A549 (cell line): Measurements from ENCODE around the gene ANKRD10. TPM values are rescaled to one million over a fixed set of nuclear protein-coding genes. Genes with fewer than 3 reads are reported as not detected.

Source experiments
- ATAC-seq, 2 experiments: fragments of 200-7000 bp in 1 of 2; fragments of >200 bp in 1 of 2; cut with Nextera tagmentation in 1 of 2; cut with Tn5 transposase in 1 of 2; 3 replicates each; pipeline versions ENCODE4 v1.8.0 to v1.9.1; 2018 to 2020; ENCODE audit warnings: mild to moderate bottlenecking in 1 of 2, moderate library complexity in 1 of 2
- CTCF ChIA-PET: fragments of 300-600 bp; sonication (Branson Sonifier 250); formaldehyde crosslinking; extraction: SDS; loops from one replicate; lab custom pipeline; 2021; ENCODE audit warnings: antibody characterized with exemption, inconsistent platforms; lab: Yijun Ruan, JAX
- POLR2A ChIA-PET: fragments of 350-600 bp; formaldehyde crosslinking; extraction: SDS; loops from one replicate; lab custom pipeline; 2021; ENCODE audit warnings: antibody characterized with exemption, inconsistent platforms; lab: Yijun Ruan, JAX
- DNase-seq, 2 experiments: peaks; one replicate each; pipeline versions ENCODE4 v3.0.0 to v3.0.0-alpha.2; 2011 to 2016; ENCODE audit warnings: low read depth in 1 of 2, low spot score in 1 of 2
- FAIRE-seq: peaks from 2 replicates; lab custom pipeline; 2011; peaks lifted over from hg19 to GRCh38; lab: Jason Lieb, UNC
- H3K27ac ChIP-seq, 2 experiments: fragments of >200 bp; sonication (Bioruptor Twin); formaldehyde crosslinking; 3 replicates each; pipeline ENCODE4 v1.5.1; 2016 to 2017
- H3K4me1 ChIP-seq: fragments of >200 bp; sonication (Bioruptor Twin); formaldehyde crosslinking; 3 replicates; pipeline ENCODE4 v1.6.1; 2016
- H3K4me2 ChIP-seq: fragments of >200 bp; sonication (Bioruptor Twin); formaldehyde crosslinking; 3 replicates; pipeline ENCODE4 v1.6.1; 2016
- H3K4me3 ChIP-seq: fragments of >200 bp; sonication (Bioruptor Twin); formaldehyde crosslinking; 3 replicates; pipeline ENCODE4 v1.5.1; 2016
- H3K9me3 ChIP-seq: fragments of >200 bp; sonication (Bioruptor Twin); formaldehyde crosslinking; 3 replicates; pipeline ENCODE4 v1.6.1; 2016
- ATOH8 ChIP-seq: fragments of 250-450 bp; sonication (Bioruptor Pico); IDR thresholded peaks from 2 replicates; pipeline ENCODE4 v1.5.0; 2020; ENCODE audit warnings: low read depth, mild to moderate bottlenecking, moderate library complexity
- BHLHE40 ChIP-seq: IDR thresholded peaks from 2 replicates; pipeline ENCODE4 v1.6.1; 2012; ENCODE audit warnings: low read depth, low read length, inconsistent platforms
- CBX8 ChIP-seq: fragments of 200-600 bp; sonication (generic); IDR thresholded peaks from 2 replicates; pipeline ENCODE4 v1.6.1; 2016
- CEBPB ChIP-seq, 2 experiments: fragments of >200 bp in 1 of 2; sonication (Bioruptor Twin) in 1 of 2; formaldehyde crosslinking in 1 of 2; IDR thresholded peaks; 2 replicates each; pipeline ENCODE4 v1.6.1; 2012 to 2016
- CHD2 ChIP-seq: fragments of 150-350 bp; IDR thresholded peaks from 2 replicates; pipeline ENCODE4 v1.6.1; 2014; ENCODE audit warnings: low read length; ENCODE audit not compliant: partially characterized antibody
- EHF ChIP-seq: fragments of 250-450 bp; sonication (Bioruptor Pico); IDR thresholded peaks from 2 replicates; pipeline ENCODE4 v1.5.0; 2020; ENCODE audit warnings: mild to moderate bottlenecking
- ESRRA ChIP-seq: fragments of 150-350 bp; IDR thresholded peaks from 2 replicates; pipeline ENCODE4 v1.6.1; 2014; ENCODE audit warnings: mild to moderate bottlenecking, low read length, borderline replicate concordance
- FOSB ChIP-seq: fragments of 250-450 bp; sonication (Bioruptor Pico); IDR thresholded peaks from 2 replicates; pipeline ENCODE4 v1.5.0; 2020; ENCODE audit warnings: mild to moderate bottlenecking, moderate library complexity
- FOSL2 ChIP-seq, 2 experiments: fragments of 450-650 bp in 1 of 2; fragments of >200 bp in 1 of 2; sonication (Bioruptor Twin) in 1 of 2; formaldehyde crosslinking; IDR thresholded peaks; 2 replicates each; pipeline versions ENCODE4 v1.5.0 to v1.6.1; 2016 to 2020; ENCODE audit warnings: mild to moderate bottlenecking in 1 of 2, moderate library complexity in 1 of 2
- FOXS1 ChIP-seq: fragments of 250-450 bp; sonication (Bioruptor Pico); IDR thresholded peaks from 2 replicates; pipeline ENCODE4 v1.5.0; 2020; ENCODE audit warnings: mild to moderate bottlenecking, moderate library complexity
- HDAC2 ChIP-seq: fragments of 200-600 bp; sonication (generic); IDR thresholded peaks from 2 replicates; pipeline ENCODE4 v1.6.1; 2016
- HEYL ChIP-seq: fragments of 250-450 bp; sonication (Bioruptor Pico); IDR thresholded peaks from 2 replicates; pipeline ENCODE4 v1.8.0; 2021; ENCODE audit warnings: mild to moderate bottlenecking, moderate library complexity
- HOXA7 ChIP-seq: fragments of 250-450 bp; sonication (Bioruptor Pico); IDR thresholded peaks from 2 replicates; pipeline ENCODE4 v1.5.0; 2020; ENCODE audit warnings: mild to moderate bottlenecking, moderate library complexity
- HOXB13 ChIP-seq: fragments of 250-450 bp; sonication (Bioruptor Pico); IDR thresholded peaks from 2 replicates; pipeline ENCODE4 v1.5.0; 2020; ENCODE audit warnings: low read depth, mild to moderate bottlenecking, moderate library complexity
- JUN ChIP-seq, 2 experiments: fragments of >200 bp; sonication (Bioruptor Twin); formaldehyde crosslinking; IDR thresholded peaks; 2 replicates in 1 of 2; 3 replicates in 1 of 2; pipeline ENCODE4 v1.6.1; 2016 to 2017
- JUNB ChIP-seq: fragments of >200 bp; sonication (Bioruptor Twin); formaldehyde crosslinking; IDR thresholded peaks from 2 replicates; pipeline ENCODE4 v1.6.1; 2016
- KDM1A ChIP-seq: fragments of 200-600 bp; sonication (generic); IDR thresholded peaks from 2 replicates; pipeline ENCODE4 v1.6.1; 2016; ENCODE audit warnings: low read depth, mild to moderate bottlenecking
- MAX ChIP-seq: IDR thresholded peaks from 2 replicates; pipeline ENCODE4 v1.6.1; 2012
- NPAS2 ChIP-seq: fragments of 250-450 bp; sonication (Bioruptor Pico); IDR thresholded peaks from 2 replicates; pipeline ENCODE4 v1.8.0; 2022; ENCODE audit warnings: mild to moderate bottlenecking, moderate library complexity, borderline replicate concordance
- NR3C1 ChIP-seq: fragments of >200 bp; sonication (Bioruptor Twin); formaldehyde crosslinking; IDR thresholded peaks from 3 replicates; pipeline ENCODE4 v1.6.1; 2017
- PHF8 ChIP-seq: fragments of 200-600 bp; sonication (generic); IDR thresholded peaks from 2 replicates; pipeline ENCODE4 v1.6.1; 2016; ENCODE audit warnings: low read depth, mild to moderate bottlenecking, antibody characterized with exemption, moderate library complexity, borderline replicate concordance
- POLR2A ChIP-seq: IDR thresholded peaks from 2 replicates; pipeline ENCODE4 v1.6.1; 2012; ENCODE audit warnings: mild to moderate bottlenecking, low read length
- RARB ChIP-seq: fragments of 250-450 bp; sonication (Bioruptor Pico); IDR thresholded peaks from 2 replicates; pipeline ENCODE4 v1.8.0; 2021; ENCODE audit warnings: mild to moderate bottlenecking, moderate library complexity
- RFX5 ChIP-seq: fragments of 450-650 bp; IDR thresholded peaks from 2 replicates; pipeline ENCODE4 v1.7.1; 2014; ENCODE audit warnings: antibody characterized with exemption, mild to moderate bottlenecking, moderate library complexity
- RNF2 ChIP-seq: fragments of 200-600 bp; sonication (generic); IDR thresholded peaks from 2 replicates; pipeline ENCODE4 v1.6.1; 2016; ENCODE audit warnings: low read depth, mild to moderate bottlenecking, antibody characterized with exemption, moderate library complexity, borderline replicate concordance
- TFCP2L1 ChIP-seq: fragments of 250-450 bp; sonication (Bioruptor Pico); IDR thresholded peaks from 2 replicates; pipeline ENCODE4 v1.5.0; 2021; ENCODE audit warnings: mild to moderate bottlenecking
- TP53 ChIP-seq: fragments of 250-450 bp; sonication (Bioruptor Pico); IDR thresholded peaks from 2 replicates; pipeline ENCODE4 v1.5.0; 2021; ENCODE audit warnings: mild to moderate bottlenecking, moderate library complexity
- ZFP36 ChIP-seq: fragments of 450-650 bp; IDR thresholded peaks from 2 replicates; pipeline ENCODE4 v1.6.1; 2014; ENCODE audit warnings: borderline replicate concordance; ENCODE audit not compliant: partially characterized antibody
- ZSCAN20 ChIP-seq: fragments of 250-450 bp; sonication (Bioruptor Pico); IDR thresholded peaks from 2 replicates; pipeline ENCODE4 v1.8.0; 2022; ENCODE audit warnings: mild to moderate bottlenecking, moderate library complexity
- WGBS: methylation state at CpG from one replicate; pipeline ENCODE4 v1.1.6; 2017; ENCODE audit errors: missing lambda C conversion rate; 5-methylcytosine and 5-hydroxymethylcytosine counted together
- polyA plus RNA-seq, 4 experiments: library from polyadenylated mRNA; depleted of rRNA in 3 of 4; stranded (reverse); fragments of >200 nt; fragmentation: RNase III in 1 of 4; extraction: RNeasy Plus Mini Kit Qiagen cat#74134 plus additional on column Dnase treatment in 1 of 4; gene quantifications; 2 replicates in 3 of 4; 3 replicates in 1 of 4; pipeline ENCODE4 v1.2.3, GENCODE V29; 2011 to 2017
- TF ChIP-seq, protein P1 (sequence below): fragments of 200-600 bp; sonication (generic); IDR thresholded peaks from 2 replicates; pipeline ENCODE4 v1.6.1; 2016; ENCODE audit warnings: antibody characterized with exemption, mild to moderate bottlenecking, moderate library complexity
- TF ChIP-seq, protein P2 (sequence below): IDR thresholded peaks from 2 replicates; pipeline ENCODE4 v1.6.1; 2012
- TF ChIP-seq, protein P3 (sequence below): IDR thresholded peaks from 2 replicates; pipeline ENCODE4 v1.6.1; 2012; ENCODE audit warnings: low read depth, borderline replicate concordance

ANKRD10 gene
- polyA plus RNA-seq, 2 of the 4 experiments (the other 2 are of a cell fraction), result 32.1 to 66.0 TPM

DNA sequence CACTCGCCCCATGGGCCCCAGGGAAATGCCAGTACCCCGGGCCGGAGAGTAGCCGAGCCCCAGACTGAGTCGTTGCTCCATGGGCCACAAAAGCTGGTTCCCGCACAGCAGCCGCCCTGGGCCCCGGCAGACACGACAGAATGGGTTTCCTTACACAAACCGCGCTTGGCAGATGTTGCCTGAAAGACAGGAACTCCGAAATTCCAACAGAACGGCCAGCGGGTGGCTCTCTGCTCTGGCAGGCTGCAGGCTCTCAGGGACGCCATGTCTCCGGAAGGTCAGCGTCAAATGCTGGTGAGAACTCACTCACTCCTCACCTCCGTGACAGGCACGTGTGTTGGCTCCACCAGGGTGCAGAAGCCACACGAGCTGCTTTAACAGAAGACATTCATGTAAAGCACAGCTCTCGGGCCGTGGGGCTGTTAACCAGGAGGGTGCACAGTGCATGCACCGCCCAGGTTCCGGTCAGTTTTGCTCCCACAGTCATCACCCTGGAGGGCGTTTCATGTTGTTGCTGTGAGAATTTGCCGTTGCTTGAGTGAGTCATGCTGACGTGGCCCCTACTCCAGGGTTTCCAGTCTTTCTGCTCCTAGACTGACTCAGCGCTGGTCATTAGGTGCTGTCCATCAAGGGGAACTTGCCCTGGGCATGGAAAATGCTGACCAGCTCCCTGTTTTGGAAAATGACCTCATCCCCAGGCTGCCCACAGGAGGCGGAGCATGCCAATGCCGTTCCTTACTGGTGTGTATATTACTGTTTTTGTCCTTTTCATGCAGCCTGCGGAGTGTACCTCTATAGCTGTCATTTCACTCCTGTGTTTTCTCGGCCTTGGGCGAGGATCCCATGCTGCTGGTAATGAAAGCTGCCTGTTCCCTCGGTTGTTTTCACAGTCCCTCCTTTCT, 44.8 kb downstream of the ANKRD10 start (continued):
- TF ChIP-seq, protein P1, sequence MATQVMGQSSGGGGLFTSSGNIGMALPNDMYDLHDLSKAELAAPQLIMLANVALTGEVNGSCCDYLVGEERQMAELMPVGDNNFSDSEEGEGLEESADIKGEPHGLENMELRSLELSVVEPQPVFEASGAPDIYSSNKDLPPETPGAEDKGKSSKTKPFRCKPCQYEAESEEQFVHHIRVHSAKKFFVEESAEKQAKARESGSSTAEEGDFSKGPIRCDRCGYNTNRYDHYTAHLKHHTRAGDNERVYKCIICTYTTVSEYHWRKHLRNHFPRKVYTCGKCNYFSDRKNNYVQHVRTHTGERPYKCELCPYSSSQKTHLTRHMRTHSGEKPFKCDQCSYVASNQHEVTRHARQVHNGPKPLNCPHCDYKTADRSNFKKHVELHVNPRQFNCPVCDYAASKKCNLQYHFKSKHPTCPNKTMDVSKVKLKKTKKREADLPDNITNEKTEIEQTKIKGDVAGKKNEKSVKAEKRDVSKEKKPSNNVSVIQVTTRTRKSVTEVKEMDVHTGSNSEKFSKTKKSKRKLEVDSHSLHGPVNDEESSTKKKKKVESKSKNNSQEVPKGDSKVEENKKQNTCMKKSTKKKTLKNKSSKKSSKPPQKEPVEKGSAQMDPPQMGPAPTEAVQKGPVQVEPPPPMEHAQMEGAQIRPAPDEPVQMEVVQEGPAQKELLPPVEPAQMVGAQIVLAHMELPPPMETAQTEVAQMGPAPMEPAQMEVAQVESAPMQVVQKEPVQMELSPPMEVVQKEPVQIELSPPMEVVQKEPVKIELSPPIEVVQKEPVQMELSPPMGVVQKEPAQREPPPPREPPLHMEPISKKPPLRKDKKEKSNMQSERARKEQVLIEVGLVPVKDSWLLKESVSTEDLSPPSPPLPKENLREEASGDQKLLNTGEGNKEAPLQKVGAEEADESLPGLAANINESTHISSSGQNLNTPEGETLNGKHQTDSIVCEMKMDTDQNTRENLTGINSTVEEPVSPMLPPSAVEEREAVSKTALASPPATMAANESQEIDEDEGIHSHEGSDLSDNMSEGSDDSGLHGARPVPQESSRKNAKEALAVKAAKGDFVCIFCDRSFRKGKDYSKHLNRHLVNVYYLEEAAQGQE, result peak; percentile 43; the same call in 1 of the 2 replicates
- no peak for TF ChIP-seq KDM1A
- no peak for TF ChIP-seq NPAS2 (CRISPR knock-in tag)
- no peak for TF ChIP-seq HOXB13 (CRISPR knock-in tag)
- TF ChIP-seq CEBPB (IDR thresholded peaks at IDR 0.05), result no peak
- TF ChIP-seq CHD2, result no peak
- TF ChIP-seq, protein P2, sequence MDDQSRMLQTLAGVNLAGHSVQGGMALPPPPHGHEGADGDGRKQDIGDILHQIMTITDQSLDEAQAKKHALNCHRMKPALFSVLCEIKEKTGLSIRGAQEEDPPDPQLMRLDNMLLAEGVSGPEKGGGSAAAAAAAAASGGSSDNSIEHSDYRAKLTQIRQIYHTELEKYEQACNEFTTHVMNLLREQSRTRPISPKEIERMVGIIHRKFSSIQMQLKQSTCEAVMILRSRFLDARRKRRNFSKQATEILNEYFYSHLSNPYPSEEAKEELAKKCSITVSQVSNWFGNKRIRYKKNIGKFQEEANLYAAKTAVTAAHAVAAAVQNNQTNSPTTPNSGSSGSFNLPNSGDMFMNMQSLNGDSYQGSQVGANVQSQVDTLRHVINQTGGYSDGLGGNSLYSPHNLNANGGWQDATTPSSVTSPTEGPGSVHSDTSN, result peak; percentile 81
- TF ChIP-seq ZSCAN20 (CRISPR knock-in tag), result no peak
- TF ChIP-seq HOXA7 (CRISPR knock-in tag), result no peak
- TF ChIP-seq, protein P3, sequence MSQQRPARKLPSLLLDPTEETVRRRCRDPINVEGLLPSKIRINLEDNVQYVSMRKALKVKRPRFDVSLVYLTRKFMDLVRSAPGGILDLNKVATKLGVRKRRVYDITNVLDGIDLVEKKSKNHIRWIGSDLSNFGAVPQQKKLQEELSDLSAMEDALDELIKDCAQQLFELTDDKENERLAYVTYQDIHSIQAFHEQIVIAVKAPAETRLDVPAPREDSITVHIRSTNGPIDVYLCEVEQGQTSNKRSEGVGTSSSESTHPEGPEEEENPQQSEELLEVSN, result peak; percentile 73
- TF ChIP-seq HEYL (CRISPR knock-in tag), result no peak
- TF ChIP-seq ZFP36, result no peak
- peak; percentile 86 for TF ChIP-seq MAX
- TF ChIP-seq RFX5, result no peak
- TF ChIP-seq FOXS1 (CRISPR knock-in tag), result no peak
- no peak for TF ChIP-seq RARB (CRISPR knock-in tag)
- no peak for TF ChIP-seq HDAC2
- no peak for TF ChIP-seq PHF8
- TF ChIP-seq ESRRA, result no peak
- no peak for TF ChIP-seq NR3C1
- TF ChIP-seq FOSL2 (IDR thresholded peaks at IDR 0.05), result peak; percentile 96
- peak; percentile 98 for TF ChIP-seq FOSL2 (CRISPR knock-in tag; IDR thresholded peaks at IDR 0.05)

DNA sequence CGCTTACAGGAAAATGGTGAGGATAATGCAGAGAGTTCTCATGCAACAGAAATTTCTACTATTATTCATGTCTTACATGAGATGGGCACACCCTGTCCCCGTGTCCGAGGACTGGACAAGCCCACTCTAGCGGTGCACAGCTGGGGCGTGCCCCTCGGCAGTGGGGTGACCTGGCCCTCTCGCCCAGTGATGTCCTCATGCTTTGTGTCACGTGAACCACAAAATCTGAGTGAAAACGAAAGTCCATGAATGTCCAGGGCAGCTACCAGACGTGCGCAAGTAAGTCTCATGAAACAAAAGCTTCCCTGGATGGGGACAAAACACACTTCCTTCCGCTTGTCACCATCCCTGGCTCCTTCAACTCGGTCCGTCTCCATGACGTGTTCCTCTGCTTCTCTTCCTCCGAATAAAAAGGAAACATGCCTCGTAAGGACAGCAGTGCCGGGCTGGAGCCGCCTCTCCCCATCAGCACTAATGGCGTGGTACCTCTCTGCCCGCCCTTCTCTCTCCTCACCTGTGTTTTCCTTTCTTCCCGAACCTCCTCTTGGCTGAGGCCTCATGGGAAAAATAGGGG, 45.6 kb downstream of the ANKRD10 start:
- ChIA-PET CTCF (no interaction called here), POLR2A (interaction anchor here (1.6 to 2.6 kb wide), 2 partner anchors 154 to 157 kb away, joined by 8 to 14 read pairs; no protein-coding TSS in a partner anchor)
- WGBS, result 93% methylated on average over 22 of the region's 22 CpGs
- Histone ChIP-seq H3K9me3 (no peaks in the 10 kb centered on the region), H3K4me2 (peak overlapping the region; percentile 90; the same call in 1 of the 3 replicates), H3K4me3 (no peak overlapping the region), H3K4me1 (peaks cover 17% of the 10 kb centered on the region), H3K27ac (peak overlapping the region; percentile 47 to 80; a peak in 4 of 6 replicates)
- no peak for DNase-seq
- ATAC-seq, result no peak
- no peak for FAIRE-seq
- TF ChIP-seq RNF2 (no peak), POLR2A (no peak), BHLHE40 (no peak), ATOH8 (CRISPR knock-in tag) (no peak), HEYL (CRISPR knock-in tag) (no peak), EHF (CRISPR knock-in tag) (no peak), JUNB (no peak), ESRRA (no peak), HDAC2 (no peak), JUN (IDR thresholded peaks at IDR 0.05) (no peak), CBX8 (no peak), HOXB13 (CRISPR knock-in tag) (no peak), FOSB (CRISPR knock-in tag) (no peak), TFCP2L1 (CRISPR knock-in tag) (no peak), TP53 (CRISPR knock-in tag) (no peak)
